Activated CD8-positive, alpha-beta T cell treated with anti-CD3 and anti-CD28 coated beads, Interleukin-2, amount 10 ng/mL, durations not matched to agents 7 days and 5 days (primary cell): ENCODE data around the gene SCNN1A. TPM values are rescaled to one million over a fixed set of nuclear protein-coding genes. Genes with fewer than 3 reads are reported as not detected.

Experiments
- ATAC-seq: fragments of 150-1000 bp; cut with Tn5 transposase; one replicate; pipeline ENCODE4 v1.10.0; 2021; ENCODE audit warnings: moderate library complexity
- CTCF ChIA-PET: fragments of 350-600 bp; sonication (Branson Sonifier 250); formaldehyde crosslinking; loops from one replicate; lab custom pipeline; 2021; ENCODE audit warnings: antibody characterized with exemption; lab: Charles Lee
- POLR2A ChIA-PET: fragments of 350-600 bp; sonication (Branson Sonifier 250); formaldehyde crosslinking; loops from one replicate; lab custom pipeline; 2021; ENCODE audit warnings: antibody characterized with exemption; lab: Charles Lee
- DNase-seq: peaks from one replicate; pipeline ENCODE4 v3.0.0-alpha.2; 2020
- H3K27ac Mint-ChIP-seq: one replicate; pipeline ENCODE4 v1.8.0; 2021; ENCODE audit warnings: mild to moderate bottlenecking, mixed read lengths
- H3K27me3 Mint-ChIP-seq: one replicate; pipeline ENCODE4 v1.8.0; 2021; ENCODE audit warnings: low read depth, mixed read lengths
- H3K36me3 Mint-ChIP-seq: one replicate; pipeline ENCODE4 v1.8.0; 2021; ENCODE audit warnings: low read depth, mixed read lengths
- H3K4me1 Mint-ChIP-seq: one replicate; pipeline ENCODE4 v1.8.0; 2021; ENCODE audit warnings: low read depth, mixed read lengths
- H3K4me3 Mint-ChIP-seq: one replicate; pipeline ENCODE4 v1.8.0; 2021; ENCODE audit warnings: mild to moderate bottlenecking, mixed read lengths
- H3K9me3 Mint-ChIP-seq: one replicate; pipeline ENCODE4 v1.8.0; 2022; ENCODE audit warnings: mixed read lengths; ENCODE audit not compliant: insufficient read depth
- total RNA-seq, 2 experiments: library from RNA; stranded (reverse); gene quantifications; one replicate each; pipeline ENCODE4 v1.2.3, GENCODE V29; 2021

The SCNN1A gene
- total RNA-seq, result 1 to 10 TPM in 1 of 2 experiments, under 1 TPM in 1; 0.47 to 1.5 TPM

GRCh38 chr12:6375269-6376078, at the start of gene SCNN1A:
Gene SCNN1A (minus strand): TSS chr12:6375563. CDS start chr12:6374783, 780 bp downstream.
- DNase-seq (no peak), ATAC-seq (no peak)
- Mint-ChIP-seq H3K4me1 (peaks cover 46% of the 10 kb centered on the region), H3K4me3 (peak within 1 kb of the TSS; percentile 51), H3K27ac (peak within 1 kb of the TSS; percentile 84), H3K9me3 (no peaks in the 10 kb centered on the region), H3K27me3 (peaks cover 5% of the 10 kb centered on the region), H3K36me3 (no peaks in the 10 kb centered on the region)
- ChIA-PET POLR2A (interaction anchor here (0.6 kb wide), 1 partner anchor 207 kb away, joined by 3 read pairs; no protein-coding TSS in a partner anchor), CTCF (interaction anchor here (0.7 to 1.4 kb wide), 4 partner anchors 10 to 90 kb away, joined by 3 to 5 read pairs (median 4); no protein-coding TSS in a partner anchor)

- POLR2A ChIA-PET, result interaction anchor here (0.8 to 6.1 kb wide), 12 partner anchors 22 to 131 kb away, joined by 3 to 49 read pairs (median 10); partner anchors contain the start of genes GAPDH, IFFO1, MRPL51 and TAPBPL
- no peaks in the 10 kb centered on the region for H3K9me3 Mint-ChIP-seq
- CTCF ChIA-PET, result interaction anchor here (1.3 to 7.8 kb wide), 15 partner anchors 10 to 138 kb away, joined by 3 to 288 read pairs (median 21); partner anchors contain the start of genes CD27, GAPDH, IFFO1 and MRPL51
- no peak overlapping the region for H3K4me3 Mint-ChIP-seq
- no peak for DNase-seq
- H3K27ac Mint-ChIP-seq, result no peak overlapping the region
- no peaks in the 10 kb centered on the region for H3K27me3 Mint-ChIP-seq
- H3K36me3 Mint-ChIP-seq, result no peaks in the 10 kb centered on the region
- ATAC-seq, result no peak
- peaks cover 50% of the 10 kb centered on the region for H3K4me1 Mint-ChIP-seq
Observed at GRCh38 chr12:6424866-6425265, 49.5 kb upstream of the SCNN1A start.

GRCh38 chr12:6424008-6424347, 48.6 kb upstream of the SCNN1A start:
- no peak overlapping the region for H3K4me3 Mint-ChIP-seq
- no peak for DNase-seq
- H3K4me1 Mint-ChIP-seq, result peaks cover 48% of the 10 kb centered on the region
- no peaks in the 10 kb centered on the region for H3K36me3 Mint-ChIP-seq
- CTCF ChIA-PET, result interaction anchor here (0.6 to 7.8 kb wide), 28 partner anchors 10 to 410 kb away, joined by 3 to 288 read pairs (median 5); partner anchors contain the start of genes CD27, GAPDH, IFFO1 and MRPL51
- peak overlapping the region; percentile 83 for H3K27ac Mint-ChIP-seq
- H3K9me3 Mint-ChIP-seq, result no peaks in the 10 kb centered on the region
- no peak for ATAC-seq
- H3K27me3 Mint-ChIP-seq, result no peaks in the 10 kb centered on the region
- POLR2A ChIA-PET, result interaction anchor here (0.7 to 6.1 kb wide), 12 partner anchors 23 to 114 kb away, joined by 3 to 49 read pairs (median 10); partner anchors contain the start of genes GAPDH, MRPL51, TAPBPL and VAMP1

- Mint-ChIP-seq H3K4me3 (no peak overlapping the region), H3K4me1 (peaks cover 49% of the 10 kb centered on the region), H3K27ac (peak overlapping the region; percentile 83), H3K36me3 (no peaks in the 10 kb centered on the region), H3K9me3 (no peaks in the 10 kb centered on the region), H3K27me3 (no peaks in the 10 kb centered on the region)
- ChIA-PET POLR2A (interaction anchor here (0.7 to 6.1 kb wide), 12 partner anchors 24 to 115 kb away, joined by 3 to 49 read pairs (median 10); partner anchors contain the start of genes MRPL51, TAPBPL and VAMP1), CTCF (interaction anchor here (0.6 to 7.8 kb wide), 30 partner anchors 9 to 410 kb away, joined by 3 to 288 read pairs (median 5); partner anchors contain the start of genes CD27, GAPDH, IFFO1 and MRPL51)
- DNase-seq (peak; percentile 88), ATAC-seq (peak; percentile 75)
Observed at GRCh38 chr12:6423267-6424007, 48.1 kb upstream of the SCNN1A start.

GRCh38 chr12:6420364-6420763, 45.0 kb upstream of the SCNN1A start:
- Mint-ChIP-seq H3K36me3 (no peaks in the 10 kb centered on the region), H3K4me3 (no peak overlapping the region), H3K9me3 (no peaks in the 10 kb centered on the region), H3K27me3 (no peaks in the 10 kb centered on the region), H3K27ac (no peak overlapping the region), H3K4me1 (peaks cover 34% of the 10 kb centered on the region)
- DNase-seq, result no peak
- no peak for ATAC-seq
- ChIA-PET CTCF (interaction anchor here (1.2 to 2.1 kb wide), 3 partner anchors 45 to 97 kb away, joined by 4 to 10 read pairs (median 4); no protein-coding TSS in a partner anchor), POLR2A (no interaction called here)

- no peak for ATAC-seq
- ChIA-PET POLR2A (interaction anchor here (1.5 kb wide), 1 partner anchor 34 kb away, joined by 5 read pairs; no protein-coding TSS in a partner anchor), CTCF (interaction anchor here (0.9 to 2.1 kb wide), 2 partner anchors 47 to 92 kb away, joined by 3 to 10 read pairs; no protein-coding TSS in a partner anchor)
- no peaks in the 10 kb centered on the region for H3K9me3 Mint-ChIP-seq
- H3K36me3 Mint-ChIP-seq, result no peaks in the 10 kb centered on the region
- H3K4me1 Mint-ChIP-seq, result peaks cover 29% of the 10 kb centered on the region
- H3K27ac Mint-ChIP-seq, result no peak overlapping the region
- no peak for DNase-seq
- no peak overlapping the region for H3K4me3 Mint-ChIP-seq
- H3K27me3 Mint-ChIP-seq, result peaks cover 2% of the 10 kb centered on the region
Observed at GRCh38 chr12:6418796-6419195, 43.4 kb upstream of the SCNN1A start.

GRCh38 chr12:6416596-6416995, 41.2 kb upstream of the SCNN1A start:
- ATAC-seq (no peak), DNase-seq (no peak)
- Mint-ChIP-seq H3K36me3 (no peaks in the 10 kb centered on the region), H3K4me3 (no peak overlapping the region), H3K27ac (no peak overlapping the region), H3K27me3 (peaks cover 2% of the 10 kb centered on the region), H3K9me3 (no peaks in the 10 kb centered on the region), H3K4me1 (peaks cover 21% of the 10 kb centered on the region)
- POLR2A ChIA-PET, result no interaction called here
- CTCF ChIA-PET, result interaction anchor here (1.0 to 2.6 kb wide), 3 partner anchors 49 to 121 kb away, joined by 3 to 15 read pairs (median 7); no protein-coding TSS in a partner anchor

GRCh38 chr12:6407236-6407954, 32.0 kb upstream of the SCNN1A start:
- Mint-ChIP-seq H3K27me3 (peaks cover 15% of the 10 kb centered on the region), H3K27ac (no peak overlapping the region), H3K4me1 (peaks cover 3% of the 10 kb centered on the region), H3K36me3 (no peaks in the 10 kb centered on the region), H3K4me3 (no peak overlapping the region), H3K9me3 (no peaks in the 10 kb centered on the region)
- ATAC-seq (no peak), DNase-seq (no peak)
- CTCF ChIA-PET, result no interaction called here
- POLR2A ChIA-PET, result no interaction called here

- Mint-ChIP-seq H3K27ac (no peak overlapping the region), H3K9me3 (no peaks in the 10 kb centered on the region), H3K4me3 (no peak overlapping the region), H3K36me3 (no peaks in the 10 kb centered on the region), H3K4me1 (peaks cover 3% of the 10 kb centered on the region), H3K27me3 (peaks cover 14% of the 10 kb centered on the region)
- no peak for ATAC-seq
- ChIA-PET CTCF (no interaction called here), POLR2A (no interaction called here)
- DNase-seq, result no peak
Observed at GRCh38 chr12:6405963-6406362, 30.6 kb upstream of the SCNN1A start.

GRCh38 chr12:6404390-6404789, 29.0 kb upstream of the SCNN1A start:
- peaks cover 3% of the 10 kb centered on the region for H3K4me1 Mint-ChIP-seq
- no peaks in the 10 kb centered on the region for H3K9me3 Mint-ChIP-seq
- H3K27ac Mint-ChIP-seq, result no peak overlapping the region
- peaks cover 14% of the 10 kb centered on the region for H3K27me3 Mint-ChIP-seq
- POLR2A ChIA-PET, result interaction anchor here (0.6 kb wide), 1 partner anchor 65 kb away, joined by 3 read pairs; no protein-coding TSS in a partner anchor
- CTCF ChIA-PET, result interaction anchor here (1.3 kb wide), 1 partner anchor 61 kb away, joined by 3 read pairs; no protein-coding TSS in a partner anchor
- no peaks in the 10 kb centered on the region for H3K36me3 Mint-ChIP-seq
- H3K4me3 Mint-ChIP-seq, result no peak overlapping the region
- ATAC-seq (no peak), DNase-seq (no peak)
